K562 (cell line): Measurements from ENCODE around the gene NOSTRIN. TPM values are rescaled to one million over a fixed set of nuclear protein-coding genes. Genes with fewer than 3 reads are reported as not detected.

Source experiments
- BCOR ChIP-seq: fragments of 450-650 bp; IDR thresholded peaks from 2 replicates; pipeline ENCODE4 v1.6.1; 2016
- BDP1 ChIP-seq: IDR thresholded peaks from 3 replicates; pipeline ENCODE4 v1.6.1; 2011; ENCODE audit not compliant: insufficient read length, insufficient read depth
- CBX3 ChIP-seq, 2 experiments: IDR thresholded peaks; 1 replicate in 1 of 2; 2 replicates in 1 of 2; pipeline ENCODE4 v1.6.1; 2012; ENCODE audit warnings: inconsistent platforms in 2 of 2, low read length in 2 of 2, borderline replicate concordance in 1 of 2, control low read depth in 1 of 2
- ELF4 ChIP-seq: fragments of 450-650 bp; formaldehyde crosslinking; IDR thresholded peaks from 2 replicates; pipeline ENCODE4 v1.4.0; 2022; ENCODE audit warnings: missing genetic modification characterization
- ERF ChIP-seq: fragments of 450-650 bp; formaldehyde crosslinking; IDR thresholded peaks from 2 replicates; pipeline ENCODE4 v1.4.0; 2020; ENCODE audit warnings: mild to moderate bottlenecking, mixed read lengths
- FOXK2 ChIP-seq, 2 experiments: fragments of 450-650 bp; IDR thresholded peaks in 1 of 2; conservative IDR thresholded peaks in 1 of 2; 2 replicates each; pipeline ENCODE4 v1.6.1; 2016; ENCODE audit warnings: low read depth in 2 of 2, mild to moderate bottlenecking in 1 of 2
- HNRNPH1 ChIP-seq: fragments of 200-400 bp; formaldehyde crosslinking; optimal IDR thresholded peaks from 2 replicates; pipeline ENCODE3; 2017; ENCODE audit warnings: low read depth, mild to moderate bottlenecking, low read length, moderate library complexity
- MTA1 ChIP-seq: fragments of 450-650 bp; IDR thresholded peaks from 2 replicates; pipeline ENCODE4 v1.6.1; 2017; ENCODE audit warnings: borderline replicate concordance
- NELFE ChIP-seq: IDR thresholded peaks from 2 replicates; pipeline ENCODE4 v1.6.1; 2011; ENCODE audit warnings: mild to moderate bottlenecking; ENCODE audit not compliant: insufficient read depth, insufficient read length
- NONO ChIP-seq, 2 experiments: fragments of 200-400 bp in 1 of 2; fragments of 450-650 bp in 1 of 2; formaldehyde crosslinking in 1 of 2; IDR thresholded peaks; 2 replicates each; pipeline ENCODE4 v1.6.1; 2017; ENCODE audit warnings: low read depth in 2 of 2, mild to moderate bottlenecking in 2 of 2, moderate library complexity in 2 of 2, low read length in 1 of 2
- PATZ1 ChIP-seq: fragments of 250-450 bp; sonication (Bioruptor Pico); IDR thresholded peaks from 2 replicates; pipeline ENCODE4 v1.5.0; 2020; ENCODE audit warnings: mild to moderate bottlenecking, borderline replicate concordance
- PCBP2 ChIP-seq: fragments of 200-400 bp; formaldehyde crosslinking; IDR thresholded peaks from 2 replicates; pipeline ENCODE4 v1.6.1; 2018; ENCODE audit warnings: low read length, low read depth, mild to moderate bottlenecking, moderate library complexity; ENCODE audit not compliant: poor library complexity, severe bottlenecking
- RFX7 ChIP-seq: fragments of 250-450 bp; sonication (Bioruptor Pico); IDR thresholded peaks from 2 replicates; pipeline ENCODE4 v1.5.1; 2021; ENCODE audit warnings: mild to moderate bottlenecking
- SMC3 ChIP-seq: conservative IDR thresholded peaks from 2 replicates; pipeline ENCODE4 v1.6.1; 2011; ENCODE audit warnings: low read depth, low read length, improper control_type of control experiment; ENCODE audit not compliant: insufficient read depth
- SP1 ChIP-seq: sonication (generic); formaldehyde crosslinking; IDR thresholded peaks from 2 replicates; pipeline ENCODE4 v1.8.1; 2022; ENCODE audit warnings: mild to moderate bottlenecking, missing genetic modification reagents
- SRSF7 ChIP-seq: fragments of 200-400 bp; formaldehyde crosslinking; optimal IDR thresholded peaks from 2 replicates; pipeline ENCODE3; 2017; ENCODE audit warnings: mild to moderate bottlenecking, low read depth, low read length
- TEAD4 ChIP-seq, 2 experiments: sonication (generic) in 1 of 2; formaldehyde crosslinking in 1 of 2; IDR thresholded peaks; 2 replicates each; pipeline versions ENCODE4 v1.6.1 to v1.8.0; 2012 to 2022; ENCODE audit warnings: borderline replicate concordance in 1 of 2, inconsistent platforms in 1 of 2, low read length in 1 of 2, mild to moderate bottlenecking in 1 of 2, missing genetic modification reagents in 1 of 2
- ZBTB43 ChIP-seq: sonication (generic); formaldehyde crosslinking; IDR thresholded peaks from 2 replicates; pipeline ENCODE4 v1.8.0; 2023; ENCODE audit warnings: mild to moderate bottlenecking, missing genetic modification reagents
- ZC3H11A ChIP-seq: IDR thresholded peaks from 2 replicates; pipeline ENCODE4 v1.6.1; 2012; ENCODE audit warnings: low read depth, low read length, improper control_type of control experiment
- ZKSCAN8 ChIP-seq: fragments of 200-800 bp; sonication (Bioruptor generic); IDR thresholded peaks from 2 replicates; pipeline ENCODE4 v1.6.1; 2016; ENCODE audit warnings: missing genetic modification characterization, missing compliant biosample characterization
- ZNF384 ChIP-seq: IDR thresholded peaks from 2 replicates; pipeline ENCODE4 v1.6.1; 2012; ENCODE audit warnings: low read depth, low read length, improper control_type of control experiment
- polyA plus RNA-seq, 8 experiments: library from polyadenylated mRNA; depleted of rRNA in 4 of 8; stranded (reverse) in 5 of 8; unstranded in 3 of 8; fragments of >200 nt; fragmentation: Nextera tagmentation in 2 of 8; fragmentation: Illumina TruSeq in 1 of 8; extraction: Ambion mirVana in 2 of 8; extraction: Trizol in 1 of 8; gene quantifications; 2 replicates each; pipeline versions ENCODE4 v1.2.1 to v1.2.3, GENCODE V29; 2011 to 2014; ENCODE audit warnings: inconsistent platforms in 1 of 8, missing spikeins in 1 of 8
- total RNA-seq, 7 experiments: library from RNA; depleted of rRNA in 6 of 7; stranded (reverse); fragments of >200 nt in 6 of 7; fragmentation: Illumina TruSeq in 2 of 7; extraction: Trizol in 2 of 7; gene quantifications; 2 replicates each; pipeline versions ENCODE4 v1.2.1 to v1.2.3, GENCODE V29; 2011 to 2021; ENCODE audit warnings: low replicate concordance in 1 of 7
- TF ChIP-seq, protein P1 (sequence below): fragments of 450-650 bp; IDR thresholded peaks from 2 replicates; pipeline ENCODE4 v1.6.1; 2016

Gene NOSTRIN
- total and polyA plus RNA-seq, 9 of the 15 experiments (the other 6 are each of a cell fraction or from before 2014, with no cell fraction given): 26.7 to 82.9 (median 56.3) TPM

DNA sequence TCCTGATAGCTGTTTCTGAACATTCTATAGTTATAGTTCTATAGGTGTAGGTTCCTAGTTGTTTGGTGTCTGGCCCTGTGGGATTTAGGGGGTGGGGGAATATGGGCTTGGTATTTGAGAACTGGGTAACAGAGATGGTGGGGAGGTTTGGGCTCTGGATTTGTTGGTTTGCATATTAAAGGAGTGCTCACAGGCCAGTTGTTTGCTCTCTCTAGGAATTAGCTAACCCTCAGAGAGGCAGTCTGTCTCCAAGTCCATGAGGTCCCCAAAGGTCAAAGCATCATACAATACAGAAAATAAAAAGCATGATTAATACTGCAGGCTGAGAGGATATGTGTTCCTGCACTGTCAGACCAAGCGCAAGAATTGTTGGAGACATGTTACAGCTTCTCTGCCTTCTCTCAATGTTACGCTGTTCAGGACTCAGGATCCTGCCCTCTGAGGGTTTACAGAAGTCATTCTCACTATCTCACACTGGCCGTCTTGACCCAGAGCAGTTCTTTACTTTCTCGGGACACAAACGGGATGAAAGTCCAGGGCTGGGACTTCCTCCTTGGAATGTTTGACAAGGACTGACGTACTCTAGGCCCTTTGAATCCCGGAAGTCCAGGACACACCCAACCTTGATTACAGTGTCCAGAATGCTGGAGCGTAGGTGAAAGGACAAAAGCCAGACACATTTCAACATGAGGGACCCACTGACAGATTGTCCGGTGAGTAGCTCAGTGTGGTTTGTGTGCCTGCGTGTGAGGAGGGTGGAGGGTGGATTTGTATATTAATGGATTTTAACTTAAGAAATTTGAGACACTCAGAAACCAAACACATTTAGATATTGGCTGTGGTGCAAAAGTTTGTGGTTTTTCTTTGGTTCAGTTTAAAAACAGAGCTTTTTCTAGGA lies at the start of gene NOSTRIN (continued):
- no peak for TF ChIP-seq SMC3
- no peak for TF ChIP-seq NELFE
- TF ChIP-seq BDP1: no peak
- TF ChIP-seq, protein P1, sequence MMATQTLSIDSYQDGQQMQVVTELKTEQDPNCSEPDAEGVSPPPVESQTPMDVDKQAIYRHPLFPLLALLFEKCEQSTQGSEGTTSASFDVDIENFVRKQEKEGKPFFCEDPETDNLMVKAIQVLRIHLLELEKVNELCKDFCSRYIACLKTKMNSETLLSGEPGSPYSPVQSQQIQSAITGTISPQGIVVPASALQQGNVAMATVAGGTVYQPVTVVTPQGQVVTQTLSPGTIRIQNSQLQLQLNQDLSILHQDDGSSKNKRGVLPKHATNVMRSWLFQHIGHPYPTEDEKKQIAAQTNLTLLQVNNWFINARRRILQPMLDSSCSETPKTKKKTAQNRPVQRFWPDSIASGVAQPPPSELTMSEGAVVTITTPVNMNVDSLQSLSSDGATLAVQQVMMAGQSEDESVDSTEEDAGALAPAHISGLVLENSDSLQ: peak; percentile 80; the same call in 1 of the 2 replicates
- TF ChIP-seq PCBP2: no peak
- TF ChIP-seq CBX3 (IDR thresholded peaks at IDR 0.05; ENCODE audit: borderline replicate concordance in 1 of 2, low read length in 2 of 2): no peak; a peak in 1 of 3 replicates
- TF ChIP-seq ELF4 (CRISPR knock-in tag): peak; percentile 85; the same call in 1 of the 2 replicates
- TF ChIP-seq HNRNPH1: no peak
- TF ChIP-seq SP1 (CRISPR knock-in tag): no peak; the same call in 1 of the 2 replicates
- TF ChIP-seq ZNF384: no peak
- no peak for TF ChIP-seq ZC3H11A
- no peak for TF ChIP-seq MTA1
- no peak; the same call in 1 of the 2 replicates for TF ChIP-seq ZKSCAN8 (CRISPR knock-in tag)
- no peak for TF ChIP-seq SRSF7
- peak; percentile 63 for TF ChIP-seq TEAD4 (IDR thresholded peaks at IDR 0.05; ENCODE audit: low read length)
- no peak for TF ChIP-seq TEAD4 (CRISPR knock-in tag; IDR thresholded peaks at IDR 0.05; ENCODE audit: borderline replicate concordance)
- TF ChIP-seq BCOR: no peak; the same call in 1 of the 2 replicates
- TF ChIP-seq ERF (CRISPR knock-in tag): 0 out of 2 replicates have a peak, but pooled peaks have one; percentile 37
- no peak for TF ChIP-seq RFX7 (CRISPR knock-in tag)
- no peak for TF ChIP-seq ZBTB43 (CRISPR knock-in tag)
- peak; percentile 41 to 44; a peak in 2 of 4 replicates for TF ChIP-seq FOXK2 (conservative IDR thresholded peaks at IDR 0.05 in 1 of 2, IDR thresholded peaks at IDR 0.05 in 1 of 2; ENCODE audit: low read depth in 2 of 2)
- TF ChIP-seq NONO (IDR thresholded peaks at IDR 0.05; ENCODE audit: low read depth in 2 of 2, low read length in 1 of 2): no peak; a peak in 1 of 4 replicates
- no peak for TF ChIP-seq PATZ1
